K562 (cell line): ENCODE data around the gene KCTD3. TPM values are rescaled to one million over a fixed set of nuclear protein-coding genes. Genes with fewer than 3 reads are reported as not detected.

Experiments
- ATAC-seq: fragments of 200-7000 bp; cut with Tn5 transposase; 3 replicates; pipeline ENCODE4 v1.9.1; 2020; ENCODE audit warnings: moderate library complexity
- BruUV-seq: library from RNA; stranded (reverse); fragments of 400-500 nt; replicated peaks from 2 replicates; lab custom pipeline; 2021; lab: Mats Ljungman, UMichigan
- CTCF ChIA-PET: fragments of 300-600 bp; formaldehyde crosslinking; extraction: SDS; loops from one replicate; lab custom pipeline; 2021; ENCODE audit warnings: low intra/inter-chr PET ratio; lab: Yijun Ruan, JAX
- POLR2A ChIA-PET: fragments of 300-600, 350-650 bp; sonication (Branson Sonifier 250); formaldehyde crosslinking; extraction: SDS; loops from one replicate; lab custom pipeline; 2021; ENCODE audit warnings: antibody characterized with exemption, inconsistent platforms; lab: Yijun Ruan, JAX
- DNase-seq, 4 experiments: peaks; one replicate each; pipeline versions ENCODE4 v3.0.0 to v3.0.0-alpha.2; 2011 to 2018; ENCODE audit warnings: low spot score in 3 of 4, mixed read lengths in 3 of 4; ENCODE audit errors: extremely low read depth in 1 of 4
- FAIRE-seq: peaks from 2 replicates; lab custom pipeline; 2011; peaks lifted over from hg19 to GRCh38; lab: Jason Lieb, UNC
- H2AFZ ChIP-seq: 2 replicates; pipeline ENCODE4 v1.6.0; 2011; ENCODE audit warnings: low read depth, low read length, control low read depth, inconsistent platforms
- H3K27ac ChIP-seq: fragments of 200-600 bp; 3 replicates; pipeline ENCODE4 v1.8.0; 2011; ENCODE audit warnings: low read depth, mild to moderate bottlenecking, control low read depth, inconsistent platforms, low read length, moderate library complexity, mixed read lengths; ENCODE audit errors: extremely low read depth
- H3K27me3 ChIP-seq, 2 experiments: fragments of 300-600 bp in 1 of 2; 2 replicates in 1 of 2; 3 replicates in 1 of 2; pipeline versions ENCODE4 v1.6.0 to v1.8.0; 2011; ENCODE audit warnings: inconsistent platforms in 2 of 2, low read length in 2 of 2, mild to moderate bottlenecking in 1 of 2, mixed read lengths in 1 of 2, moderate library complexity in 1 of 2; ENCODE audit not compliant: control insufficient read depth in 2 of 2, insufficient read depth in 2 of 2
- H3K36me3 ChIP-seq: fragments of 300-600 bp; 3 replicates; pipeline ENCODE4 v1.8.0; 2011; ENCODE audit warnings: mild to moderate bottlenecking, low read length, inconsistent platforms; ENCODE audit not compliant: control insufficient read depth, insufficient read depth
- H3K4me1 ChIP-seq, 2 experiments: fragments of 200-600 bp in 1 of 2; replicated peaks in 1 of 2; 2 replicates in 1 of 2; 3 replicates in 1 of 2; pipeline versions ENCODE4 v1.5.1 to v1.8.0; 2011; ENCODE audit warnings: inconsistent platforms in 2 of 2, low read length in 2 of 2, mild to moderate bottlenecking in 1 of 2, mixed read lengths in 1 of 2, moderate library complexity in 1 of 2; ENCODE audit not compliant: control insufficient read depth in 2 of 2, insufficient read depth in 2 of 2
- H3K4me2 ChIP-seq: 2 replicates; pipeline ENCODE4 v1.6.1; 2011; ENCODE audit warnings: low read length, control low read depth, inconsistent platforms, mixed read lengths; ENCODE audit not compliant: insufficient read depth
- H3K4me3 ChIP-seq: fragments of 200-600 bp; sonication (generic), shearing (Covaris generic); 2 replicates; pipeline ENCODE4 v1.5.1; 2016; ENCODE audit warnings: control low read depth, inconsistent platforms
- H3K79me2 ChIP-seq: fragments of 200-600 bp; 3 replicates; pipeline ENCODE4 v1.8.0; 2011; ENCODE audit warnings: low read length, inconsistent platforms; ENCODE audit not compliant: control insufficient read depth, insufficient read depth
- H3K9ac ChIP-seq, 2 experiments: 2 replicates each; pipeline versions ENCODE4 v1.6.0 to v1.6.1; 2011; ENCODE audit warnings: low read depth in 2 of 2, low read length in 2 of 2, control low read depth in 1 of 2, inconsistent platforms in 1 of 2, mild to moderate bottlenecking in 1 of 2, mixed read lengths in 1 of 2; ENCODE audit not compliant: insufficient read depth in 1 of 2
- H3K9me1 ChIP-seq: one replicate; pipeline ENCODE4 v1.6.0; 2011; ENCODE audit warnings: inconsistent platforms, mild to moderate bottlenecking, low read length, moderate library complexity; ENCODE audit not compliant: control insufficient read depth, insufficient read depth
- H3K9me3 ChIP-seq: replicated peaks from 2 replicates; pipeline ENCODE4 v1.5.1; 2011; ENCODE audit warnings: low read depth, low read length, inconsistent platforms; ENCODE audit not compliant: control insufficient read depth, insufficient read depth
- H4K20me1 ChIP-seq: replicated peaks from 2 replicates; pipeline ENCODE4 v1.6.1; 2011; ENCODE audit warnings: low read length, inconsistent platforms, mixed read lengths; ENCODE audit not compliant: control insufficient read depth, insufficient read depth
- E2F3 ChIP-seq: fragments of 250-450 bp; sonication (Bioruptor Pico); IDR thresholded peaks from 2 replicates; pipeline ENCODE4 v1.4.0; 2020; ENCODE audit warnings: mild to moderate bottlenecking
- ILF3 ChIP-seq: fragments of 450-650 bp; IDR thresholded peaks from 2 replicates; pipeline ENCODE4 v1.6.1; 2018; ENCODE audit warnings: antibody characterized with exemption, mild to moderate bottlenecking, moderate library complexity, borderline replicate concordance
- RBM25 ChIP-seq: fragments of 200-400 bp; formaldehyde crosslinking; IDR thresholded peaks from 2 replicates; pipeline ENCODE4 v1.6.1; 2018; ENCODE audit warnings: low read length, low read depth, moderate library complexity; ENCODE audit not compliant: severe bottlenecking
- TFAM ChIP-seq: fragments of 250-450 bp; sonication (Bioruptor Pico); conservative IDR thresholded peaks from 2 replicates; pipeline ENCODE4 v1.5.0; 2021; ENCODE audit warnings: mild to moderate bottlenecking, moderate library complexity
- TFAP4 ChIP-seq: sonication (generic); formaldehyde crosslinking; IDR thresholded peaks from 2 replicates; pipeline ENCODE4 v1.8.0; 2022; ENCODE audit warnings: missing genetic modification reagents, mild to moderate bottlenecking, moderate library complexity, borderline replicate concordance
- WGBS: fragments of 100-300 bp; shearing (Covaris generic); methylation state at CpG from one replicate; pipeline ENCODE4 v1.1.6; 2016; ENCODE audit warnings: low coverage, mixed read lengths; ENCODE audit not compliant: insufficient coverage; ENCODE audit errors: missing lambda C conversion rate; 5-methylcytosine and 5-hydroxymethylcytosine counted together
- in situ Hi-C: fragments of 300-500 bp; cut with MboI; formaldehyde crosslinking; loops from 4 replicates; pipeline ENCODE4 v1.15.0; 2018; ENCODE audit warnings: inconsistent platforms, mixed read lengths
- intact Hi-C: fragments of 100-400 bp; cut with micrococcal nuclease; formaldehyde crosslinking; loops from 2 replicates; pipeline ENCODE4 v1.14.2; 2022
- polyA plus RNA-seq, 8 experiments: library from polyadenylated mRNA; depleted of rRNA in 4 of 8; stranded (reverse) in 5 of 8; unstranded in 3 of 8; fragments of >200 nt; fragmentation: Nextera tagmentation in 2 of 8; fragmentation: Illumina TruSeq in 1 of 8; extraction: Ambion mirVana in 2 of 8; extraction: Trizol in 1 of 8; gene quantifications; 2 replicates each; pipeline versions ENCODE4 v1.2.1 to v1.2.3, GENCODE V29; 2011 to 2014; ENCODE audit warnings: inconsistent platforms in 1 of 8, missing spikeins in 1 of 8
- total RNA-seq, 7 experiments: library from RNA; depleted of rRNA in 6 of 7; stranded (reverse); fragments of >200 nt in 6 of 7; fragmentation: Illumina TruSeq in 2 of 7; extraction: Trizol in 2 of 7; gene quantifications; 2 replicates each; pipeline versions ENCODE4 v1.2.1 to v1.2.3, GENCODE V29; 2011 to 2021; ENCODE audit warnings: low replicate concordance in 1 of 7

KCTD3 gene
- total and polyA plus RNA-seq, 9 of the 15 experiments (the other 6 are each of a cell fraction or from before 2014, with no cell fraction given), result 12.8 to 77.1 (median 44.3) TPM

DNA sequence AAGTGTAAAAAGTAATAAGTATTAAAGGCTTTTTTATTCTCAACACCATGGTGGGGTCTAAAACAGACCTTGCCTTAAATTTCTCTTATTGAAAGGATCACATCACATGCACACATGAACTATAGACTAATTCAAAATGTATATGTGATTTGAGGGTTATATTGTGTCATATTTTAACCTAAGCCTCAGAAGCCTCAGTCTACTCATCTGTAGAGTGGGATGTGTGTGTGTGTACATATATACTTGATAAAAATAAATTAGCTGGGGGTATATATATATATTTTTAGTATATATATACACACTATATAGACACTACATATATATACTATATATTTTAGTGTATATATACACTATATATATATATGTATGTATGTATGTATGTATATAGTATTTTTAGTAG, 58.8 kb downstream of the KCTD3 start:
- H3K79me2 ChIP-seq, result no peaks in the 10 kb centered on the region
- no peak overlapping the region for H3K4me2 ChIP-seq
- H3K36me3 ChIP-seq, result peaks cover under 1% of the 10 kb centered on the region; the same call in 1 of the 3 replicates
- DNase-seq (no peak), ATAC-seq (no peak), FAIRE-seq (no peak)
- H3K27ac ChIP-seq, result no peak overlapping the region
- no peaks in the 10 kb centered on the region for H4K20me1 ChIP-seq
- in situ Hi-C loops, result no loop called here
- intact Hi-C loops, result no loop called here
- no peak overlapping the region for H3K4me3 ChIP-seq
- CTCF ChIA-PET, result no interaction called here
- TF ChIP-seq RBM25 (peak; percentile 78), TFAP4 (no peak)
- POLR2A ChIA-PET, result interaction anchor here (0.7 kb wide), 1 partner anchor 19 kb away, joined by 3 read pairs; no protein-coding TSS in a partner anchor
- no peak overlapping the region for H3K9ac ChIP-seq
- no peaks in the 10 kb centered on the region for H3K9me1 ChIP-seq
- H3K27me3 ChIP-seq, result peaks cover 9 to 14% of the 10 kb centered on the region in 2 experiments; a peak in 4 of 5 replicates
- no peak overlapping the region for H2AFZ ChIP-seq
- no peaks in the 10 kb centered on the region for H3K9me3 ChIP-seq
- no peaks in the 10 kb centered on the region for H3K4me1 ChIP-seq
- BruUV-seq, result no TSS peak

- no TSS peak for BruUV-seq
- intact Hi-C loops (no loop called here), in situ Hi-C loops (no loop called here)
- no peak overlapping the region for H3K4me3 ChIP-seq
- no peaks in the 10 kb centered on the region for H3K79me2 ChIP-seq
- H3K4me2 ChIP-seq, result no peak overlapping the region
- POLR2A ChIA-PET, result no interaction called here
- H4K20me1 ChIP-seq, result no peaks in the 10 kb centered on the region
- H3K27ac ChIP-seq, result no peak overlapping the region
- CTCF ChIA-PET, result no interaction called here
- no peaks in the 10 kb centered on the region for H3K9me1 ChIP-seq
- TF ChIP-seq ILF3 (no peak), TFAM (CRISPR knock-in tag) (no peak), E2F3 (CRISPR knock-in tag) (no peak)
- H3K4me1 ChIP-seq, result 0 out of 5 replicates have a peak, but pooled peaks cover 0 to 2% of the 10 kb centered on the region in 2 experiments
- peaks cover 9 to 29% of the 10 kb centered on the region in 2 experiments; a peak in 4 of 5 replicates for H3K27me3 ChIP-seq
- no peak for ATAC-seq
- no peaks in the 10 kb centered on the region for H3K36me3 ChIP-seq
- WGBS, result 0% methylated on average over 1 of the region's 1 CpG
- no peak overlapping the region for H2AFZ ChIP-seq
- no peak overlapping the region for H3K9ac ChIP-seq
- FAIRE-seq, result no peak
- no peaks in the 10 kb centered on the region for H3K9me3 ChIP-seq
- DNase-seq, result no peak
Observed at GRCh38 chr1:215631040-215631439, 63.9 kb downstream of the KCTD3 start.
